Measurements from ENCODE around the gene IL1A. TPM values are rescaled to one million over a fixed set of nuclear protein-coding genes. Genes with fewer than 3 reads are reported as not detected.

Gene IL1A
- total RNA-seq, 2 donors from 2014 or later, result 1.4 to 6.6 TPM

GRCh38 chr2:112782234-112782799 lies 2.0 kb downstream of the IL1A start:
- Mint-ChIP-seq H3K9me3 (peaks cover 0 to under 1% of the 10 kb centered on the region in 2 donors), H3K36me3 (ENCODE audit: insufficient read depth in 2 of 2) (peaks cover 0 to under 1% of the 10 kb centered on the region in 2 donors), H3K27ac (no peak overlapping the region), H3K4me1 (ENCODE audit: low read depth) (peaks cover 20% of the 10 kb centered on the region), H3K4me3 (peak overlapping the region in 1 of 2 donors; percentile 7), H3K27me3 (ENCODE audit: low read depth) (peaks cover 49% of the 10 kb centered on the region)
- no peak for DNase-seq
- ATAC-seq (replicated peaks in 1 of 2), result peak; percentile 24 to 77

GRCh38 chr2:112779598-112779997 lies 4.7 kb downstream of the IL1A start:
- Mint-ChIP-seq H3K27me3 (ENCODE audit: low read depth) (peaks cover 64% of the 10 kb centered on the region), H3K4me3 (no peak overlapping the region), H3K9me3 (peaks cover 6 to 8% of the 10 kb centered on the region in 2 donors), H3K27ac (no peak overlapping the region), H3K36me3 (ENCODE audit: insufficient read depth in 2 of 2) (peaks cover 0 to 4% of the 10 kb centered on the region in 2 donors), H3K4me1 (ENCODE audit: low read depth) (peaks cover 26% of the 10 kb centered on the region)
- no peak for DNase-seq
- no peak for ATAC-seq (replicated peaks in 1 of 2)

GRCh38 chr2:112777036-112777435 lies 7.3 kb downstream of the IL1A start:
- Mint-ChIP-seq H3K4me3 (peak overlapping the region in 1 of 2 donors; percentile 33), H3K27ac (peak overlapping the region; percentile 76), H3K4me1 (ENCODE audit: low read depth) (peaks cover 12% of the 10 kb centered on the region), H3K9me3 (peaks cover 6 to 8% of the 10 kb centered on the region in 2 donors), H3K36me3 (ENCODE audit: insufficient read depth in 2 of 2) (peaks cover 0 to 4% of the 10 kb centered on the region in 2 donors), H3K27me3 (ENCODE audit: low read depth) (peaks cover 50% of the 10 kb centered on the region)
- ATAC-seq (replicated peaks in 1 of 2) (peak in 1 of 2 donors; percentile 48), DNase-seq (no peak)

GRCh38 chr2:112776113-112776512 lies 8.2 kb downstream of the IL1A start:
- H3K4me1 Mint-ChIP-seq (ENCODE audit: low read depth), result peaks cover 12% of the 10 kb centered on the region
- no peak overlapping the region for H3K27ac Mint-ChIP-seq
- peak in 1 of 2 donors; percentile 36 for ATAC-seq (replicated peaks in 1 of 2)

GRCh38 chr2:112774536-112775285 lies 9.6 kb downstream of the IL1A start:
- ATAC-seq (replicated peaks in 1 of 2) (no peak), DNase-seq (no peak)
- Mint-ChIP-seq H3K27ac (no peak overlapping the region), H3K27me3 (ENCODE audit: low read depth) (peaks cover 50% of the 10 kb centered on the region), H3K9me3 (peaks cover 6 to 8% of the 10 kb centered on the region in 2 donors), H3K4me3 (no peak overlapping the region), H3K4me1 (ENCODE audit: low read depth) (peaks cover 12% of the 10 kb centered on the region), H3K36me3 (ENCODE audit: insufficient read depth in 2 of 2) (peaks cover 0 to 4% of the 10 kb centered on the region in 2 donors)

More at GRCh38 chr2:112776113-112776512, 8.2 kb downstream of the IL1A start:
- H3K9me3 Mint-ChIP-seq, result peaks cover 6 to 8% of the 10 kb centered on the region in 2 donors
- no peak for DNase-seq
- H3K27me3 Mint-ChIP-seq (ENCODE audit: low read depth), result peaks cover 50% of the 10 kb centered on the region
- H3K36me3 Mint-ChIP-seq (ENCODE audit: insufficient read depth in 2 of 2), result peaks cover 0 to 4% of the 10 kb centered on the region in 2 donors
- no peak overlapping the region for H3K4me3 Mint-ChIP-seq

GRCh38 chr2:112773556-112773955 lies 10.7 kb downstream of the IL1A start:
- Mint-ChIP-seq H3K4me1 (ENCODE audit: low read depth) (peaks cover 12% of the 10 kb centered on the region), H3K27ac (no peak overlapping the region), H3K27me3 (ENCODE audit: low read depth) (peaks cover 41% of the 10 kb centered on the region), H3K9me3 (peaks cover 6 to 8% of the 10 kb centered on the region in 2 donors), H3K4me3 (no peak overlapping the region), H3K36me3 (ENCODE audit: insufficient read depth in 2 of 2) (peaks cover 0 to 4% of the 10 kb centered on the region in 2 donors)
- ATAC-seq (replicated peaks in 1 of 2), result no peak
- DNase-seq, result no peak

- Mint-ChIP-seq H3K9me3 (peaks cover 6 to 8% of the 10 kb centered on the region in 2 donors), H3K27me3 (ENCODE audit: low read depth) (peaks cover 36% of the 10 kb centered on the region), H3K4me1 (ENCODE audit: low read depth) (peaks cover 12% of the 10 kb centered on the region), H3K27ac (no peak overlapping the region), H3K36me3 (ENCODE audit: insufficient read depth in 2 of 2) (peaks cover 0 to 4% of the 10 kb centered on the region in 2 donors), H3K4me3 (no peak overlapping the region)
- no peak for DNase-seq
- no peak for ATAC-seq (replicated peaks in 1 of 2)
Observed at GRCh38 chr2:112772911-112773475, 11.3 kb downstream of the IL1A start.

- ATAC-seq (replicated peaks in 1 of 2) (no peak), DNase-seq (no peak)
- Mint-ChIP-seq H3K9me3 (peaks cover 6 to 8% of the 10 kb centered on the region in 2 donors), H3K27me3 (ENCODE audit: low read depth) (peaks cover 30% of the 10 kb centered on the region), H3K27ac (no peak overlapping the region), H3K4me1 (ENCODE audit: low read depth) (peaks cover 12% of the 10 kb centered on the region), H3K36me3 (ENCODE audit: insufficient read depth in 2 of 2) (peaks cover 0 to 4% of the 10 kb centered on the region in 2 donors), H3K4me3 (no peak overlapping the region)
Observed at GRCh38 chr2:112772322-112772721, 12.0 kb downstream of the IL1A start.

- Mint-ChIP-seq H3K4me1 (ENCODE audit: low read depth) (peaks cover 20% of the 10 kb centered on the region), H3K4me3 (peak overlapping the region in 1 of 2 donors; percentile 52), H3K27ac (no peak overlapping the region), H3K36me3 (ENCODE audit: insufficient read depth in 2 of 2) (peaks cover 4% of the 10 kb centered on the region in 2 donors), H3K27me3 (ENCODE audit: low read depth) (peaks cover 9% of the 10 kb centered on the region), H3K9me3 (no peaks in the 10 kb centered on the region)
- DNase-seq, result no peak
- no peak for ATAC-seq (replicated peaks in 1 of 2)
Observed at GRCh38 chr2:112768432-112768831, 15.9 kb downstream of the IL1A start.

- peaks cover 26% of the 10 kb centered on the region for H3K4me1 Mint-ChIP-seq (ENCODE audit: low read depth)
- no peaks in the 10 kb centered on the region for H3K9me3 Mint-ChIP-seq
- no peak overlapping the region for H3K27ac Mint-ChIP-seq
- H3K4me3 Mint-ChIP-seq, result peak overlapping the region; percentile 27 to 52
- peaks cover 4 to 6% of the 10 kb centered on the region in 2 donors for H3K36me3 Mint-ChIP-seq (ENCODE audit: insufficient read depth in 2 of 2)
- no peak for ATAC-seq (replicated peaks in 1 of 2)
- H3K27me3 Mint-ChIP-seq (ENCODE audit: low read depth), result peaks cover 5% of the 10 kb centered on the region
- DNase-seq, result no peak
Observed at GRCh38 chr2:112767693-112768330, 16.5 kb downstream of the IL1A start.

- Mint-ChIP-seq H3K4me3 (peak overlapping the region; percentile 90 to 96), H3K27ac (no peak overlapping the region), H3K9me3 (no peaks in the 10 kb centered on the region), H3K4me1 (ENCODE audit: low read depth) (peaks cover 35% of the 10 kb centered on the region), H3K36me3 (ENCODE audit: insufficient read depth in 2 of 2) (peaks cover 8 to 26% of the 10 kb centered on the region in 2 donors), H3K27me3 (ENCODE audit: low read depth) (no peaks in the 10 kb centered on the region)
- DNase-seq (no peak), ATAC-seq (replicated peaks in 1 of 2) (no peak)
Observed at GRCh38 chr2:112765251-112765650, 19.0 kb downstream of the IL1A start.

- ATAC-seq (replicated peaks in 1 of 2) (peak; percentile 97 to 98), DNase-seq (peak; percentile 95 to 97)
- H3K36me3 Mint-ChIP-seq (ENCODE audit: insufficient read depth in 2 of 2), result peaks cover 11 to 28% of the 10 kb centered on the region in 2 donors
- H3K9me3 Mint-ChIP-seq, result no peaks in the 10 kb centered on the region
- peak within 1 kb of the TSS; percentile 87 for H3K27ac Mint-ChIP-seq
- no peaks in the 10 kb centered on the region for H3K27me3 Mint-ChIP-seq (ENCODE audit: low read depth)
- peak within 1 kb of the TSS; percentile 90 to 96 for H3K4me3 Mint-ChIP-seq
- H3K4me1 Mint-ChIP-seq (ENCODE audit: low read depth), result peaks cover 35% of the 10 kb centered on the region
Observed at GRCh38 chr2:112764071-112765044, 19.9 kb downstream of the IL1A start, which contains the start of gene CKAP2L. Gene CKAP2L, minus strand, starts transcription at chr2:112764609. Its CDS starts 11 bp downstream, at chr2:112764598.

Data from activated T-cell treated with anti-CD3 and anti-CD28 coated beads, Interleukin-2, amount 50 U/mL, for 72 hours (primary cell).